Astrocyte (in vitro differentiated cells and primary cell): Measurements from ENCODE around the gene PIK3C2G. TPM values are rescaled to one million over a fixed set of nuclear protein-coding genes. Genes with fewer than 3 reads are reported as not detected.
A peak's percentile ranks its signal among the peaks of the same experiment; 100 is the strongest.

Experiments
- DNase-seq: peaks from one replicate; pipeline ENCODE4 v3.0.0-alpha.2; 2010; ENCODE audit warnings: low read depth
- FAIRE-seq: peaks from 2 replicates; lab custom pipeline; 2011; peaks lifted over from hg19 to GRCh38; lab: Jason Lieb, UNC
- H2AFZ ChIP-seq: 2 replicates; pipeline ENCODE4 v1.6.0; 2012; ENCODE audit warnings: low read depth, low read length, inconsistent platforms
- H3K27ac ChIP-seq: 2 replicates; pipeline ENCODE4 v1.5.1; 2011; ENCODE audit warnings: low read depth, low read length, inconsistent platforms
- H3K27me3 ChIP-seq: 2 replicates; pipeline ENCODE4 v1.6.0; 2011; ENCODE audit warnings: low read length, inconsistent platforms; ENCODE audit not compliant: insufficient read depth
- H3K36me3 ChIP-seq: 2 replicates; pipeline ENCODE4 v1.5.1; 2011; ENCODE audit warnings: low read length, inconsistent platforms; ENCODE audit not compliant: insufficient read depth
- H3K4me1 ChIP-seq: 2 replicates; pipeline ENCODE4 v1.5.1; 2011; ENCODE audit warnings: low read length, inconsistent platforms; ENCODE audit not compliant: insufficient read depth
- H3K4me2 ChIP-seq: 2 replicates; pipeline ENCODE4 v1.6.0; 2012; ENCODE audit warnings: low read length, inconsistent platforms
- H3K4me3 ChIP-seq: 2 replicates; pipeline ENCODE4 v1.5.1; 2011; ENCODE audit warnings: low read depth, mild to moderate bottlenecking, low read length, inconsistent platforms; ENCODE audit not compliant: insufficient read depth
- H3K79me2 ChIP-seq: 2 replicates; pipeline ENCODE4 v1.6.0; 2012; ENCODE audit warnings: mild to moderate bottlenecking, low read length, inconsistent platforms; ENCODE audit not compliant: insufficient read depth
- H3K9ac ChIP-seq: 2 replicates; pipeline ENCODE4 v1.6.0; 2012; ENCODE audit warnings: mild to moderate bottlenecking, low read length, inconsistent platforms
- H3K9me3 ChIP-seq: 2 replicates; pipeline ENCODE4 v1.5.1; 2012; ENCODE audit warnings: low read depth, mild to moderate bottlenecking, low read length, inconsistent platforms; ENCODE audit not compliant: insufficient read depth
- H4K20me1 ChIP-seq: 2 replicates; pipeline ENCODE4 v1.6.0; 2012; ENCODE audit warnings: low read length, inconsistent platforms; ENCODE audit not compliant: insufficient read depth
- H3K27ac Mint-ChIP-seq: one replicate; pipeline ENCODE4 v1.8.0; 2021; ENCODE audit warnings: mild to moderate bottlenecking, mixed read lengths; ENCODE audit not compliant: unreplicated experiment
- H3K27me3 Mint-ChIP-seq: one replicate; pipeline ENCODE4 v1.8.0; 2021; ENCODE audit warnings: low read depth, mixed read lengths; ENCODE audit not compliant: unreplicated experiment
- H3K36me3 Mint-ChIP-seq: one replicate; pipeline ENCODE4 v1.8.0; 2021; ENCODE audit warnings: low read depth, mixed read lengths; ENCODE audit not compliant: unreplicated experiment
- H3K4me1 Mint-ChIP-seq: one replicate; pipeline ENCODE4 v1.8.0; 2021; ENCODE audit warnings: low read depth, mixed read lengths; ENCODE audit not compliant: unreplicated experiment
- H3K4me3 Mint-ChIP-seq: one replicate; pipeline ENCODE4 v1.8.0; 2021; ENCODE audit warnings: mild to moderate bottlenecking, moderate library complexity, mixed read lengths; ENCODE audit not compliant: unreplicated experiment
- H3K9me3 Mint-ChIP-seq: one replicate; pipeline ENCODE4 v1.8.0; 2021; ENCODE audit warnings: mild to moderate bottlenecking, mixed read lengths; ENCODE audit not compliant: unreplicated experiment
- EZH2 ChIP-seq: IDR thresholded peaks from 2 replicates; pipeline ENCODE4 v1.6.1; 2012; ENCODE audit warnings: mild to moderate bottlenecking, low read length, inconsistent platforms; ENCODE audit not compliant: insufficient read depth
- total RNA-seq: library from RNA; stranded (reverse); gene quantifications from 2 replicates; pipeline ENCODE4 v1.2.1, GENCODE V29; 2021
- TF ChIP-seq, protein P1 (sequence below): IDR thresholded peaks from 2 replicates; pipeline ENCODE4 v1.5.1; 2011; ENCODE audit warnings: low read depth, mild to moderate bottlenecking, inconsistent platforms, low read length, moderate library complexity; ENCODE audit not compliant: insufficient read depth

Gene PIK3C2G
- total RNA-seq, 1 donor from 2014 or later: 0.05 TPM

DNA sequence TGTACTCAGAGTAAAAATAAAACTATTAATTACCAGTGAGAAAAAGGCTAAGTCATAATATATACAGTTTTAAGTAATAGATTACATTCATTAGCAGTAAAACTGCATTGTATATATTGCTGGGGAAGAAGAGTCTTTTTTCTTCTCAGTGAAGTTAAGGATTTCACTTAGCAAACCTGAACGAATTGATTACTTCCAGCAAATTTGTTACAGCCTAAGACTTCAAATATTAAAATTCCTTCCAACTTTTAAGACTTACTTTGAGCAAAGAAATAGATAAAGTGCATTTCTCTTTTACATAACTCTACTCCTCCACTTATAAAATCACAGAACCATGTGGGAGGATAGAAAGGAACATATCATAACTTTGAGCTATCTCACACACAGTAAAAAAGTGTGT is 43.3 kb downstream of the PIK3C2G start:
- H3K9me3 ChIP-seq: no peaks in the 10 kb centered on the region
- no peaks in the 10 kb centered on the region for H3K4me1 Mint-ChIP-seq
- H3K36me3 ChIP-seq: no peaks in the 10 kb centered on the region
- no peak overlapping the region for H3K9ac ChIP-seq
- H3K4me2 ChIP-seq: no peak overlapping the region
- no peak overlapping the region for H3K27ac Mint-ChIP-seq
- no peak overlapping the region for H3K27ac ChIP-seq
- H3K4me3 ChIP-seq: no peak overlapping the region
- no peak overlapping the region for H3K4me3 Mint-ChIP-seq
- FAIRE-seq (no peak), DNase-seq (no peak)
- no peak for TF ChIP-seq EZH2
- TF ChIP-seq, protein P1, sequence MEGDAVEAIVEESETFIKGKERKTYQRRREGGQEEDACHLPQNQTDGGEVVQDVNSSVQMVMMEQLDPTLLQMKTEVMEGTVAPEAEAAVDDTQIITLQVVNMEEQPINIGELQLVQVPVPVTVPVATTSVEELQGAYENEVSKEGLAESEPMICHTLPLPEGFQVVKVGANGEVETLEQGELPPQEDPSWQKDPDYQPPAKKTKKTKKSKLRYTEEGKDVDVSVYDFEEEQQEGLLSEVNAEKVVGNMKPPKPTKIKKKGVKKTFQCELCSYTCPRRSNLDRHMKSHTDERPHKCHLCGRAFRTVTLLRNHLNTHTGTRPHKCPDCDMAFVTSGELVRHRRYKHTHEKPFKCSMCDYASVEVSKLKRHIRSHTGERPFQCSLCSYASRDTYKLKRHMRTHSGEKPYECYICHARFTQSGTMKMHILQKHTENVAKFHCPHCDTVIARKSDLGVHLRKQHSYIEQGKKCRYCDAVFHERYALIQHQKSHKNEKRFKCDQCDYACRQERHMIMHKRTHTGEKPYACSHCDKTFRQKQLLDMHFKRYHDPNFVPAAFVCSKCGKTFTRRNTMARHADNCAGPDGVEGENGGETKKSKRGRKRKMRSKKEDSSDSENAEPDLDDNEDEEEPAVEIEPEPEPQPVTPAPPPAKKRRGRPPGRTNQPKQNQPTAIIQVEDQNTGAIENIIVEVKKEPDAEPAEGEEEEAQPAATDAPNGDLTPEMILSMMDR: no peak
- no peaks in the 10 kb centered on the region for H3K27me3 ChIP-seq
- no peaks in the 10 kb centered on the region for H3K4me1 ChIP-seq
- no peaks in the 10 kb centered on the region for H3K79me2 ChIP-seq
- H3K27me3 Mint-ChIP-seq: no peaks in the 10 kb centered on the region
- no peak overlapping the region for H2AFZ ChIP-seq
- H4K20me1 ChIP-seq: no peaks in the 10 kb centered on the region
- peaks cover 9% of the 10 kb centered on the region for H3K9me3 Mint-ChIP-seq
- H3K36me3 Mint-ChIP-seq: peaks cover 4% of the 10 kb centered on the region

DNA sequence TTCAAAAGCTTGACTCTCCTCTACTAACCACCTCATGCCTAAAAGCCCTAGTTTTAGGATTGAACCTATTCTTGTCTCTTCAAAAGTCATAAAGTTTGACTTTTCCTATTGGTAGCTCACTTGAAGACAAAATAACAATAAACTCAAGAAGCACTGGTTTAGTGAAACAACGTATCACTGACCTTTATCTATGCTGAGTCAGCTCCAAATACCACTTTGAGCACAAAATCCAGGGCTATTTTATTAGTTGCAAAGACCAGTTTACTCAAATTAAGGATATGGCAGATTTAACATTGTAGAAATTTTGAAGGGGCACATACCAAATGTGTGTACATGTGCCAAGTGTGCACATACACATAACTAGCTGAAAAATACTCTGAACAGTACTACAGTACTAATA is 45.0 kb downstream of the PIK3C2G start:
- no peak overlapping the region for H3K9ac ChIP-seq
- no peak overlapping the region for H3K27ac ChIP-seq
- H2AFZ ChIP-seq: no peak overlapping the region
- H3K27ac Mint-ChIP-seq: no peak overlapping the region
- H3K9me3 ChIP-seq: no peaks in the 10 kb centered on the region
- H3K4me2 ChIP-seq: no peak overlapping the region
- no peaks in the 10 kb centered on the region for H3K36me3 ChIP-seq
- DNase-seq: no peak
- no peaks in the 10 kb centered on the region for H4K20me1 ChIP-seq
- peaks cover 7% of the 10 kb centered on the region for H3K9me3 Mint-ChIP-seq
- H3K4me3 ChIP-seq: no peak overlapping the region
- no peak overlapping the region for H3K4me3 Mint-ChIP-seq
- H3K27me3 Mint-ChIP-seq: no peaks in the 10 kb centered on the region
- H3K79me2 ChIP-seq: no peaks in the 10 kb centered on the region
- no peak for TF ChIP-seq EZH2
- TF ChIP-seq, protein P1: no peak
- H3K4me1 ChIP-seq: no peaks in the 10 kb centered on the region
- H3K27me3 ChIP-seq: no peaks in the 10 kb centered on the region
- H3K4me1 Mint-ChIP-seq: no peaks in the 10 kb centered on the region
- peak; percentile 43 for FAIRE-seq
- peaks cover 4% of the 10 kb centered on the region for H3K36me3 Mint-ChIP-seq

DNA sequence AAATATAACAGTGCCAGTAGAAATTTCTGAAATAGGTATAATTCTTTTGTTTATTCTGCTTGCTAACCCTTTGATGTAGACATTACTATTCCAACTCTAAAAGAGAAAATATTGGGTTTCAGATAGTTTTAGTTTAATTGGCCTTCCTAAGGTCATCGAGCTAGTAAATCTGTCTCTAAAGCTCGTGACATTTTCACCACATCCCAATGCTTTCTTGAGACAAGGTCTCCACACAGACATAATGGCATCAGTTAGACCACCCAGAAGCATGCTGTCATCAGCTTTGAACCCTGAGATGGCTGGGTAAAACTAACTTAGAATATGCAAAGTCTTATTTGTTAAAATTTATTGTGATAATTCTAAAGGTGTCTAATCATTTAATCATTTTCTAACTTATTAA is 52.0 kb downstream of the PIK3C2G start:
- Histone ChIP-seq H3K4me2 (no peak overlapping the region), H3K36me3 (no peaks in the 10 kb centered on the region), H3K9ac (no peak overlapping the region), H4K20me1 (no peaks in the 10 kb centered on the region), H3K79me2 (no peaks in the 10 kb centered on the region), H3K27ac (no peak overlapping the region), H3K9me3 (no peaks in the 10 kb centered on the region), H3K4me3 (no peak overlapping the region), H3K27me3 (no peaks in the 10 kb centered on the region), H3K4me1 (no peaks in the 10 kb centered on the region), H2AFZ (no peak overlapping the region)
- no peak for FAIRE-seq
- no peak for DNase-seq
- TF ChIP-seq EZH2: no peak
- TF ChIP-seq, protein P1: no peak
- H3K4me1 Mint-ChIP-seq: no peaks in the 10 kb centered on the region
- H3K36me3 Mint-ChIP-seq: no peaks in the 10 kb centered on the region
- H3K4me3 Mint-ChIP-seq: no peak overlapping the region
- H3K27me3 Mint-ChIP-seq: no peaks in the 10 kb centered on the region
- no peak overlapping the region for H3K27ac Mint-ChIP-seq
- H3K9me3 Mint-ChIP-seq: no peaks in the 10 kb centered on the region
